Measurements from ENCODE around the gene CAMTA1. TPM values are rescaled to one million over a fixed set of nuclear protein-coding genes. Genes with fewer than 3 reads are reported as not detected.
A peak's percentile ranks its signal among the peaks of the same experiment; 100 is the strongest.
"Not testable (repeated sequence)": the region's sequence is repeated elsewhere in the genome, so short reads cannot be mapped to it uniquely, and the experiment has no call there.

Gene CAMTA1
- total RNA-seq, 1 donor from 2014 or later = 166 TPM

DNA sequence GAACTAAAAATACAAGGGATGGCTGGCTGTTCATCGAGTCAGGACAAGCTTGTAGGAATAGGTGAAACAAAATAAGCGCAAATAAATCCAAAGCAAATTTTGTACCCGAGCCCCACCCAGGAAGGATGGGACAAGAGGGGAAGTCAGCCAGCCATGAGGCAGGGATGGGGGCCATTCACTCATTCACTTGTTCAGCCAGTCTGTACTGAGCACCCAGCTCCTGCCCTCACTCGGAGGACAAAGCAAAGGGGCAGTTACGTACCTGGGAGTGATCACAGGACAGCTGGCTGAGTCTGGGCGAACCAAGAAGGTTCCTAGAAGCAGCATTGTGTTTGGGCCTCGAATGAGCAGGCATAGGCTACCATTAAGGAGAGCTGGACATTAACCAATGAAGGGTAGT lies 891.9 kb downstream of the CAMTA1 start:
- intact Hi-C loops (cut with micrococcal nuclease) = no loop called here
- DNase-seq = no peak

DNA sequence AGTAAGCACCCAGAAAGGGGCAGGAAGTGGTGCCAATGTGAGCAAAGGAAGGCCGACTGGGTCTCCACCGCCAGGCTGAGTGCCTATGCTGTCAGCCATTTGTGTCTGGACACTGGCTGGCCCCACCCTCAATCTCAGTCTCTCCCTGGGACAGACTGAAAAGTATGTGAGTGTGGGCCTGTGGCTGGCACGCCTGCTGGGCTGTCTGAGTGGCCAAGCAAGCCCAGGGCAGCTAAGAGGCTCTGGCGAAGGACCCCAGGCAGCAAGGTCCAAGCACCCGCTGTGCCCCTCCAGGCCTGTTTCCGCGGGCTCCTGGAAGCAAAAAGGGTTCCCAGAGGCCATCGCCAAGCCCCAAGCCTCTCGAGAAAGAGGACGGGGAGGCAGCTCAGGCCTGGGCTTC lies 892.6 kb downstream of the CAMTA1 start:
- intact Hi-C loops (cut with micrococcal nuclease) = no loop called here
- no peak for DNase-seq
- no peak for ATAC-seq

More for the DNA sequence above, 891.9 kb downstream of the CAMTA1 start:
- ATAC-seq = no peak

- no peak for DNase-seq
- ATAC-seq = no peak
- intact Hi-C loops (cut with micrococcal nuclease) = no loop called here
Observed at GRCh38 chr1:7678491-7679158, 893.4 kb downstream of the CAMTA1 start.

DNA sequence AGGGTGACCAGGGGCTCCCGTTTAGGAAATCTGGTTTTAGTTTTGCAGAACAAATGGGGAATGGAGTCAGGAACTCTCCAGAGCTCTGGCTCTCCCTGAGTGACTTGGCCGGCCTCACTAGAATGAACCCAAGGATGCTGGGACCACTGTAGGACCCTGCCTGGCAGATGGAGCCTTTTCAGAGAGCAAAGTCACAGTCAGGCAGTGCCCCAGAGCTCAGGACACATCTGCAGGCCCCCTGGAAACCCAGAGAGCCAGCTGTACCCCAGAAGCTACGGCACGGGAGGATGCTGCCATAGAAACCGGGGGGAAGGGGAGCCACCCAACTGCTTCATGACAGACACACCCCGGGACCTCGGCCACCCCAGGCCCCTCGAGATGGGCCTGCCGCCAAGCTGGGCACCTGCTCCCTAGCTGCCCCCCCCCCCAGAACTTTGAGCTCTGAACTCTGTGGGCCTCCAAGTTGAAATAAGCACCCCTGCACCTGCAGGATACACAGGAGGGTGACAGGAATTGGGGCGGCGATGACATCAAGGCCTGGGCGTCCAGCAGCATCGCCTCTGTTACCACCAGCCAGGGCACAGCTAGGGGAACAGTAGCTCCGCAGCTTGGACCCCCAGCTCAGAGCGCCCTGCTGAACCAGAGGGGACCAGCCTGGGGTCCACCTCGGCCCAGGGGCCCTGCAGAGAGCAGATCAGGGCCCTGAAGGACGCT lies 894.1 kb downstream of the CAMTA1 start:
- DNase-seq (no peak), ATAC-seq (no peak)
- intact Hi-C loops (cut with micrococcal nuclease) = no loop called here

GRCh38 chr1:7679873-7680206 lies 894.6 kb downstream of the CAMTA1 start:
- DNase-seq (no peak), ATAC-seq (no peak)
- intact Hi-C loops (cut with micrococcal nuclease) = no loop called here

DNA sequence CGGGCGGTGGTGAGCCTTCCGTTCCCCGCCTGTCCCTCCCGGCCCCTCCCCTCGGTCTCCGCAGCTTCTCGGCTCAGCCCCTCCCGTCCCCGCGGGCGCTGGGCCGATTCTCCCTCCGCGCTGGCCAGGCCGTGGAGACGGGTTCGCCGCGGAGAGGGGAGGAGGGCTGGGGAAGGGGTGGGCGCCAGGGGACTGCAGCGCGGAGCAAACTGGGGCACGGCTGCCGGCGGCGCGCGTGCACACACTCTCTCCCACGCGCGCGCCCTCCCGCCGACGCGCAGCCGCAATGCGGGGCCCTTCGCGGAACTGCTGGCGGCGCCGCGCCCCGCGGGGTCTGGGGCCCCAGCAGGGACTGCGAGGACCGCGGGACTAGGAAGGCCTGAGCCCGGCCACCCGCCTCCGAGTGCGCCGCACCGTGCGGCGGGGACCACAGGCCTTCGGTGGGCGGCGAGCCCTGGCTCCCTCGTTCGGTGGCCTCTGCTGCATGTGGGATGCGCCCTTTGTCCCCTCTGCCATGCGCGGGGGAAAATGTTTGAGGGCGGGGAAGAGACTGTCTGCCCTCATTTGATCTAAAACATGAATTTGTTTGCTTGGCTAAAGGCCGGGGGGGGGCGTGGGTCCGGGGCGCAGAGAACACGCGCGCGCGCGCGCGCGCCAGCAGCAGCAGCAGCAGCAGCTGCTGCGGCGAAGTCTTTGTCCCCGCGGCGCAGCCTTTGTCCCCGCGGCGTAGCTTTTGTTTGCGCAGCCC lies 895.1 kb downstream of the CAMTA1 start:
- peak; percentile 92 for ATAC-seq
- intact Hi-C loops (cut with micrococcal nuclease) = no loop called here
- peak; percentile 79 for DNase-seq

GRCh38 chr1:7680955-7681268 lies 895.7 kb downstream of the CAMTA1 start:
- DNase-seq = peak; percentile 26
- intact Hi-C loops (cut with micrococcal nuclease) = no loop called here
- peak; percentile 5 for ATAC-seq

DNA sequence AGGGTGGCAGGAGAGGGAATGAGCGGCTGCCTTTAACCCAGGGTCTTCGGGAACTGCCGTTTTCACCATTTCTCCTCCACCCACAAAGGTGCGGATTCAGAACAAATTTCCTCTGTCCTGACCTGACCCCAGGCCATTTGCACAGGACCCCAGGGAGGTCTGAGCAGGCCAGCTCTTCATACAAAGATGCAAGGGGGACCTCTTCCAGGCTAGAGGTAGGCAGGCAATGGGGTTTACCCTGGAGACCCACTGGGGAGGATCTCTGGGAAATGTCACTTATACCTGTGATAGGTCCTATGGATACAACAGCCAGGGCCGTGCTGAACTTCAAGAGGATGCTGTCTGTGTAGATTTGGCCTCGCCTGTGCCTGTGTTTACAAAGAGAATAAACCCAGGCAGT lies 896.1 kb downstream of the CAMTA1 start:
- no peak for DNase-seq
- no peak for ATAC-seq
- intact Hi-C loops (cut with micrococcal nuclease) = no loop called here

DNA sequence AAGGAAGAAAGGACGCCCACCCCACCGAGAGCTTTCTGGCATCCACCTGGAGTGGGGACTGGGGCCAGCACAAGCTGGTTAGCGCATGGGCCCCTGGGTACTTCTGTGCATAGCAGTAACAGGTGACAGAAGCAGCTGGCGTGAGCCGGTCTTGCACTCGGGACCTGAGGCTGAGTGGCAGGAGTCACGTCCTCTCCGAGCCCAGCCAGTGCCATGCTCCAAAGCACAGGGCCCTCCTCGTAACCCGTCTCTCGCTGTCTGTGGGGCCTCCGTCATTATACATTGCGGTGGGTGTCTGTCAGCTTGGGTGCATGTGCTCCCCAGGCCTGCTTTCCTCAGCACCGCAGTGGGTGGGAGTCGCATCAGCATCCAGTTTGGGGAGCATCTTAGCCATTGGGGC lies 898.3 kb downstream of the CAMTA1 start:
- intact Hi-C loops (cut with micrococcal nuclease) = no loop called here
- DNase-seq (no peak), ATAC-seq (no peak)

GRCh38 chr1:7684132-7684531 lies 898.9 kb downstream of the CAMTA1 start:
- no peak for DNase-seq
- intact Hi-C loops (cut with micrococcal nuclease) = no loop called here
- ATAC-seq = no peak

DNA sequence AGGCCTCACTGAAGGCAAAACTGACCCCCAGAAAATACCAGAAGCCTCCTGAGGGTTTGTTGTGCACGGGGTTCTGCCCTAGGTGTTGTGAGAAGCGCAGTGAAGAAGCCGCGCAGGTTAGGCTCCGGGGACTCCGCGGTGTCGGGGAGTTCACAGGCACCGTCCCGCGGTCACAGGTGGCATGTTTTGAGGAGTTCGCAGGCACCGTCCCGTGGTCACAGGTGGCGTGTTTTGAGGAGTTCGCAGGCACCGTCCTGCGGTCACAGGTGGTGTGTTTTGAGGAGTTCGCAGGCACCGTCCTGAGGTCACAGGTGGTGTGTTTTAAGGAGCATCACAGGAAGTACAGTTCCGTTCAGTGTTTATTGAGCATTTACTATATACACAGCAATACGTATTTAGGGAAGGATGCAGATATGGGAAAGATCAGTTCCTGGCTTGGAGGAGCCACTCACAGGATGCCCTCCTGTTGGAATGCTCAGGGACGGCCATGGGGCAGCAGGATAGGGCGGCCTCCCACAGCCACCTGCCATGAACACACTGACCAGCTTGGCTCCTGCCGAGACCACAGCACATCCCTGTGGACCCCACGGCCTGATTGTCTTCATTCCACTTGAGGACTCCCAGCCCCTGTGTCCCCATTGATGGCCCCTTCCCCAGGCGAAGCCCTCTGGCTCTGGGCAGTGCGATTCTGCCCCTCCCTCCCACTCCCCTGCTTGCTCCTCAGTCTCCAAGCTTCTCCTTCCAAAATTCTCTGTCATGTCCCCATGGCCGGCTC lies 899.8 kb downstream of the CAMTA1 start:
- DNase-seq = no peak
- intact Hi-C loops (cut with micrococcal nuclease) = no loop called here
- ATAC-seq = no peak

DNA sequence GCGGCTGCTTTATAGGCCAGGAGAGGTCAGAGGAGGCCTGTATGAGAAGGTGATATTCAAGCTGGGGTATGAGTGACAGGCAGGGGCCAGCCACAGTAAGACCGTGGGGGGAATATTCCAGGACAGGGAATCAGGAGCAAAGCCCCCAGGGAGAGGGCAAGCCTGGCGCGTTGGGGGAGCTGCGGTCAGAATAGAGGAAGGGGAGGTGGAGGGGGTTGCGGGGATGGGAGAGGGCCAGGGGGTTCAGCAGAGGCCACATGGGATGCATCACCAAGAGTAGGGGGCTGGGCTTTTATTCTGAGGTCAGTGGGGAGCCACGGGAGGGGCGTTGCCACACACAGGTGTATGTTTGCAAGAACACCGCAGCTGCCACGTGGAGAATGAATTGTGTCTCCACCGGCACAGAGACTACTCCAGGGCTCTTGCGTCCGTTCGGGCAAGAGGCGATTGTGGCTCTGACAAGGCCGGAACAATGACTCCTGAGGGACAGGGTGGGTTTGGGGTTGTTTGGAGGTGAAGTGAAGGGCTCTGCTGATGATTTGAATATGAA lies 901.1 kb downstream of the CAMTA1 start:
- no peak for ATAC-seq
- no peak for DNase-seq
- intact Hi-C loops (cut with micrococcal nuclease) = no loop called here

GRCh38 chr1:7687411-7687810 lies 902.2 kb downstream of the CAMTA1 start:
- intact Hi-C loops (cut with micrococcal nuclease) = no loop called here
- ATAC-seq (no peak), DNase-seq (no peak)

GRCh38 chr1:7688659-7689058 lies 903.4 kb downstream of the CAMTA1 start:
- intact Hi-C loops (cut with micrococcal nuclease) = no loop called here
- DNase-seq (no peak), ATAC-seq (no peak)

DNA sequence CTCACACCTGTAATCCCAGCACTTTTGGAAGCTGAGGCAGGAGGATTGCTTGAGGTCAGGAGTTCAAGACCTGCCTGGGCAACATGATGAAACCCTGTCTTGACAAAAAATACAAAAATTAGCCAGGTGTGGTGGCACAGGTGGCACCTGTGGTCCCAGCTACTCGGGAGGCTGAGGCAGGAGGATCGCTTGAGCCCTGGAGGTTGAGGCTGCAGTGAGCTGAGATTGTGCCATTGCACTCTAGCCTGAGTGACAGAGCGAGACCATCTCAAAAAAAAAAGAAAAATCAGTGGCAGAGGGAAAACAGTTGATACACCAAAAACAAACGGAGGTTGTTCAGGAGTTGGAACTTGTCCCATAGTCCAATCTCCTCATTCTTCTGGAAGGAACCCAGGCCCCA lies 904.1 kb downstream of the CAMTA1 start:
- intact Hi-C loops (cut with micrococcal nuclease); ATAC-seq; DNase-seq: not testable (repeated sequence)

GRCh38 chr1:7690076-7690475 lies 904.8 kb downstream of the CAMTA1 start:
- no peak for DNase-seq
- ATAC-seq = no peak
- intact Hi-C loops (cut with micrococcal nuclease) = no loop called here

GRCh38 chr1:7690496-7691182 lies 905.4 kb downstream of the CAMTA1 start:
- DNase-seq (no peak), ATAC-seq (no peak)
- intact Hi-C loops (cut with micrococcal nuclease) = no loop called here

GRCh38 chr1:7691576-7691975 lies 906.3 kb downstream of the CAMTA1 start:
- no peak for DNase-seq
- intact Hi-C loops (cut with micrococcal nuclease) = no loop called here

DNA sequence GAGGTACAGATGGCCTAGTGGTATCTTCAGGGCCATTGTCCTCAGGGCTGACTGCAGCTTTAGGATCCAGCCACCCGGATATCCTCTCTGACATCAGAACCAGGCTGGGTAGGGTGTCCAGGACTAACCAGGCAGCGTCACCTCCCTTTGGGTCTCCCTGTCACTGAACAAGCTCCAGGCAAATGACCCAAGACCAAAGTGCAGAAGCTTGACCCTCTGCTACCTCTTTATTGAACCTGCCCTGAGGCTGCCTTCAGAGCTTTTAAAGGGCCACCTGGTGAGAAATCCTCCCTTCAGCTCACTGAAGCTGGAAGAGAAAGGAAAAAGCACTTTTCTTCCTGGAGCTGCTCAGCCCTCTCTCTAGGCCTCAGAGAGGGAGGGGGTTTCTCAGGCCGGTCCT lies 906.8 kb downstream of the CAMTA1 start:
- intact Hi-C loops (cut with micrococcal nuclease) = no loop called here
- ATAC-seq = no peak
- no peak for DNase-seq

More at GRCh38 chr1:7691576-7691975, 906.3 kb downstream of the CAMTA1 start:
- ATAC-seq = no peak
